GM18858 (cell line): ENCODE measurements around the gene PHF12.
A peak's percentile ranks its signal among the peaks of the same experiment; 100 is the strongest.

ENCODE experiments used
- ATAC-seq: cut with Tn5 transposase; IDR thresholded peaks from one replicate; pipeline ENCODE4 v1.9.1; 2021; ENCODE audit not compliant: unreplicated experiment

Gene PHF12

DNA sequence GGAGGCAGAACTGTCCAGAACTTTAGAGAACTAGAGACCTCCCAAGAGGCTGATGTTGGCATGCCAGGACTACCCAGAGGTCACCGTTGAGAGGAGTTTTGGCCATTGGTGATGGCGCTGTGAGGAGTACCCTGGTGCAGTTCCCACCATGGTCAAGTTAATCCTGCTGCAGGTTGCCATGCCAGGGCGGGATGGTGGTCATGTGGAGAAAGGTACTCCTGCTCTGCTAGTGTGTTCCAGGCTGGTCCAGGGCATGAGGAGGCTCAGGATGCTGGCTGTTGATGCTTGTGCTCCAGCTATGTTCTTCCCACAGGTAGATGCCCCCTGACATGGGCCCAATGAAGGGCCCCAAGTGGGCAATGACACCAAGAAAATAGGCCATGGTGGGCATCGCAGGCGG, 4.1 kb upstream of the PHF12 start:
- ATAC-seq = no peak

GRCh38 chr17:28954886-28955285, 3.6 kb upstream of the PHF12 start:
- no peak for ATAC-seq

- ATAC-seq = no peak
Observed at GRCh38 chr17:28953444-28954118, 2.3 kb upstream of the PHF12 start.

DNA sequence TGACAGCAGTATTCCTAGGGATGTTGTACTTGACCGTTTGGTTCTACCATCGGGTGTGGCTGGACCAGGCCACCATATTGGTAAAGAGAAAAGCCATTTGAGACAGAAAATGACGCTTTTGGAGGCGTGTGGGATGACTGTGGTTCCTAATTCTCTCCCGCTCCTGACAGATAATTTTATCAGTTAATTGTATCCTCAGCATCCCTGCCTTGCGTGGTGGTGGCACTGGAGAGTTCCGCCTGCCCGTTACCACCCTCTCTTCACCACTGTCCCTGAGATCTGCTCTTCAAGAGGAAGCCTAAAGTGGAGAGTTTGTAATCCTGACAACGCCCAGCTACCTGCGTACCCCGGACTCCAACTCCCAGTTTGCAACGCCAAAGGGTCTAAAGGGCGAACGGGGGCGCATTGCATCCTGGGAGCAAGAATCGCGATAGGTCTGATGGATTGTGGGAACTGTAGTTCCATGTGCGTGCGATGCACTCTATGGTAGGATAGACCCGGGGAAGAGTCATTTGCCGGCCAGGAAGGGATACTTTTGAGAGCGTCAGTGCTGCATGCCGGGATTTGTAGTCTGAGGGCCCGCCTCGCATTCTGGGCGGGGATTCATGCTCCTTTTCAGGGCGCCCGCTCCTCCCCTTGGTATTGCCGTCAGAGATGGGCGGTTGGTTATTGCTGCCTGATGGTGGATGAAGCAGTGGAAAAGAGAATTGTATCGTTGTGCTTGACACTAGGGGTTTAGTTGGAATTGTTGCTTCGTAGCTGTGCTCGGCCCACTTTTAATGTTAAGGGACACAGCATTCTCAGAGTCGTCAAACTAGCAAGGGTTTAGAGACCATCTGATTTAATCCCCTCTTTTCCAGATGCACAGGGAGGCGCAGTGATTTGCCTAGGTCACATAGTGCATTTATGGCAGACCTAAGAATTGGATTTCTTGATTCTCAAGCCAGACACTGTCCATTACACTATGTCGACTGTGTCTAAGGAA, 965 bp upstream of the PHF12 start:
- peak; percentile 44 for ATAC-seq

DNA sequence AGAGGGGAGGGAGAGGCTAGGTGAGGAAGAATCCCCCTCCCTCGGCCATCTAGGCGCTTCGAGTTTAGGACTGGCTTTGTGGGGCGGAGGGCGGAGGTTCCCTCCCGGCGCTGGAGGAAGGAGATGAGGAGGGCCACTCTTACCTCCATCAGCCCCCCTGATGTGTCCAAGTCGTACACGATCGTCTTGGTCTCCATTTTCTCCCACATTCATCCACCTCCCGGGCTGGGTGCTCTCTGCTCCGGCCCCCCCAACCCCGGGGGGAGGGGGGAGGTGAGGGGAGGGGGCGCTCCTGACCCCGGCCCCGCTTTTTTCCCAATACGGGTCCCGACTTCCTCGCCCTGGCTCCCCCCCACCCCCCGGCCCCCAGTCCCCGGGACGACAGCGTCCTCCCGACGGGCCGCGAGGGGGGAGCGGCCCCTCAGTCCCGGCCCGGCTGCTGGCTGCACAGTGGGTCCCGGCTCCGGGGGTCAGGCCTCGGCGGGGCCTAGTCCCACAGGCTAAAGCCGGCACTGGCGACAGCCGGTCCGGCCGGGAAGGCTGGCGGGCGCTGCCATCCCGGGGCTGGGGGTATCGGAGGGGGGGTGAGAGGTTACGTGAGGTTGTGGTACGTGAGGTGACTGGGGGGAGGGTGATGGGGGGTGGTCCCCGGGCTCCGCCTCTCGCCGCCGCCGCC, 428 bp downstream of the PHF12 start:
- ATAC-seq = no peak

DNA sequence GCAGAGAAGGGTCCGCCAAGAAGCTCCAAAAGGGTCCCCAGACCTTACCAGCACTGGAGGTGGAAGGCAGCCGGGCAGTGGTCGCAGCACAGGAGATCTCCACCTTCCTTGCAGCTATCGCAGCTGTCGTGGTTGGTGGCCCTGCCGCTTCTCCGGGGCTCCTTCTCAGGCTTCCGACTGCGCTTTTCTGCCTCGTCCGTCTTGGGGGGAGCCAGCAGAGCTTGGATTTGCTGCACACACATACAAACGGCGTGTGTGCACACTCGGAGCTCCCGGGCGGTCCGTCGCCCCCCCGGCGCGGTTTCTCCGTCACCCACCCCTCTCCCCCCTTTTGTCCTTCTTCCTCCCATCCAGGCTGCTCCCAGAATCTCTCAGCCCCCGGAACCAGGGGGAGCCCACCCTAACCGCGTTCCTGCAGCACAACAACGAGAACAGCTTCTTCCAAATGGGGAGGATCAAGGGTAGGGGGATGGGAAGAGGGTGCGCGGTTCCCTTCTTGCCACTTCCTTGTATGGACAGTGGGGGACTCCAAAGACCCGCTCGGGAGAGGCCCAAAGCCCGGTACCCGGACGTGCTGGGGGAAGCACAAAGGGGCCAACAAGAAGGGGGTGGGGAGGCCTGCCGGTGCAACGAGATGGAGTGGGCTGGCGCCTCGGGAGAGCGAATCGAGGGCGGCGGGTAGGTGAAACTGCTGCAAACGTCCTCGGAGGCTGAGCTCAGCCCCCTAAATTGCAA, 1.1 kb downstream of the PHF12 start:
- no peak for ATAC-seq

DNA sequence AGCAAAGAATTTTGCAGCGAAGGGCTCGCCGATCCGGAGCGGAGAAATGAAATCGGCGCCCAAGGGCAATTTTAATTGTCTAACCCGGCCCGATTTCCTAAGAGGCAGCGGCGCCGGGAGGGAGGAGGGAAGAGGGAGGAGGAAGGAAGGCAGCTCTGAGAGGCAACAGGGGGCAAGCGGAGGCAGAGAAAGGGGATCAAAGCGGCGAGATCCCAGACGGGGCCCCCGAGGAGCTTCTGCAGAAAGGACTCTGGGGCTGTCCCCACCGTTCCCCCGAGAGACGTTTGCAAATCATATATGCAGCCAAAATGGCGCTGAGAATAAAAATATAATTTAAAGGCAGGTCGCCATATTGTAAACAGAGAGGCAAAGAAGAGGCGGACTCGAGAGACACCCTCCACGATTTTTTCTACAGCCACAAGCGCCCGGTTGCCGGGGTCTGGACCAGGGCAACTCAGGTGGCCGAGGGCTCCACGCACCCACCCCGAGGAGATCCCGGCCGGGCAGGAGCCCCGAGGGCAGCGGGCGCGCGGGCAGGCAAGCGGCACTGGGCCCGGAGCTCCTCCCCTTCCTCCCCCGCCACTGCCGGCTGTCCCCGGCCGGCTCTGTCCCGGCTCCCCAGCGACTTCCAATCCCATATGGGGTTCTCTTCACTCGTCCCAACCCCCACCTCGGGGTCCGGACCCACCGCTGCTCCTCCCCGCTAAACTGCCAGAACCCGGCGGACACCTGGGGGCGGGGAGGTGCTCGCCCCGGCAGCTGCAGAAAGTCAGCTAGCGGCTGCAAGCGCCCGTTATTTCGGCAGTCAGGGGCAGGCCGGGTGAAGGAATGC, 1.9 kb downstream of the PHF12 start:
- ATAC-seq = no peak

DNA sequence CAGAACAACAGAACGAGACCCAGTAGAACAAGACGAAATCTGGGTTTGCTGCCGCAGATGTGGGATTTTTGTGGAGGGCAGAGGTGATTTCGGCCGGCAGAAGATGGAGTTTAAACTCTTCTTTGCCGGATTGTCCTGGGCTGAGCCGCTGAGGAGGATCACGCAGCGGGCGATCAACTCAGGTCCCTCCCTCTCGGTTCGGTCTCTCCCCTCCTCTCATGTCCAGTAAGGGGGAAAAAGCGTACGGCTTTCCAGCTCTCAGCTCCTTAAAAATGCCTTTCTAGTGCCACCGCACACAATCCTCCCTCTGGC, 2.5 kb downstream of the PHF12 start:
- no peak for ATAC-seq

DNA sequence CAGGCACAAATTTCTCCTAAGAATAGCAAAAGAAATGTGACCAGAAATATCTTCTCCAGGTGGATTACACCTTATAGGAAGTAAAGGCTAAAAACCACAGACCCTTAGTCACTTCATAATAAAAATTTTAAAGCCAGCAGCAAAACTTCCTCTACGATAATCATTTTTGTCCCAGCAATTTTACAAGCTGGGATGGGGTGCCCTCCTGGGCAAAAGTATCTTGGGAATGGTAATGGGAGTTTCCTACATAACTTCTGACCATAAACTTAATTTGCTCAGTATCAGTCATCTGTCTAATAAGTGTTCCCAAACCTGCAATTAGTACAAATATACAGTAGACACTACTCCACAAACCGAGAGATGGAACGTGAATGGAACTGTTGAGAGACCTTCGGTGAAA, 3.0 kb downstream of the PHF12 start:
- ATAC-seq = no peak

DNA sequence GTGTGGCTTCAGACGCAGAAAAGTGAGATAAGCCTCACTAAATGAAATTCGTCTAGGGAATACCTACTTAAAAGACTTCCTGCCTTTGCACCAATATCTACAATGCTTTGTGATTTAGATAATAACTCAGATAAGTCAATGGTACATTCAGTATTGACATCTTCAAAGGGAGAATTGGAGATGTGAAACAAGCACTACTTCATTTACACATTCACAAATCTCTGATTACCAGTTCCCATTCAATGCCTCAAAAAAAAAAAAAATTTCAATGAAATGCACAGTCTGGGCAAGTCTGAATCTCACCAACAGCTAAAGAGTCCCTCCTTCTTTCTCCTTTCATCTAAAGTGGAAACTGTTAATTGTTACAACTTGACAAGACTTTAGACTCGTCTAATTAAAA, 3.7 kb downstream of the PHF12 start:
- no peak for ATAC-seq

DNA sequence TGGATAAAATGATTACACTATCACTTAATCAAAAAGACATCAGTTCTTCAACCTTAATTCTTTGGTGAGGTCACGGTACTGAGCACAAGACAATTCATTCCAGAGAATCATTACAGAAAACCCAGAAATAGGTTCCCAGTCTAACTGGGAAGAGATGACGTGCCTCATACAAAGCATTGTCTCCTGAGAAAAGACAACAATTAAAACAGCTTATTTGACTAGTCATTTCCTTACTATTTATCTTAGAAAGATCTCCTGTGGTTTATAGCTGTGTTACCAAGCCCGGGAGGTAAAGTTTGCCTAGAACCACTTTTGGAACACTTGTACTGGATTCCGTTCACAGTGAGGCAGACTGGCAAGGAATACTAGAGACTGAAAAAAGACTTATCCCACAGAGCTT, 5.1 kb downstream of the PHF12 start:
- ATAC-seq = no peak

DNA sequence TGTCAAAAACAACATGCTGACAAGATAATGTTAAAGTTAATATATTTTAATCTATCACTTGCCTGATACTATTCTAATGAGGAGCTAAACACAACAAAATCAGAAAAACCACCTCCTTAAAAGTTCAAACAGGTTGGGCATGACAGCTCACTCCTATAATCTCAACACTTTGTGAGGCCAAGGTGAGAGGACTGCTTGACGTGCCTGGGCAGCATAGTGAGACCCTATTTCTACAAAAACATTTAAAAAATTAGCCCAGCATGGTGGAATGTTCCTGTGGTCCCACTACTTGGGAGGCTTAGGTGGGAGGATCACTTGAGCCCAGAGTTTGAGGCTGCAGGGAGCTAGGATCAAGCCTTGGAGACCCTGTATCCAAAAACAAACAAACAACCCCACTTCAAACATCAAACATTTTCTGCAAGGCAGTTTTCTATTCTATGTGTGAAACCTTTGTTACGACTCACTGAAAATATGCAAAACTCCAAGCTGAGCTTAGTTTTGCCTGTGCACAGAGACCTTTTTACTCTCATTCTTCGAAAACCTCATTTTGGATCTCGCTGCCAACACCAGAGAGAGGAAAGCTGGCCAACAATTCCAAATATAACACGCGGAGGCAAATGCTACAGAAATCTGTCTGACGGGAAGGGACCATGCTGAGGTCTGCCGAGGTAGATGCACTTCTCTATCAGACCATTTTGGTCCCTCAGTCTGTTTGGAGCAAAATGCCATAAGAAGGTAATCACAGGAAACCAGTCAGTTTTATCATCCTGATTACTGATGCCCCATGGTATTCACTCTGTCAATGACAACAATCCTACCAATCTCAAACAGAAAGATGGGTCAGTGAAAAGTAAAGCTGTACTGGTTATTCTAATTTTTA, 6.2 kb downstream of the PHF12 start:
- ATAC-seq = no peak

GRCh38 chr17:28944343-28944742, 7.0 kb downstream of the PHF12 start:
- no peak for ATAC-seq

GRCh38 chr17:28942925-28943324, 8.4 kb downstream of the PHF12 start:
- no peak for ATAC-seq

- no peak for ATAC-seq
Observed at GRCh38 chr17:28941251-28941650, 10.1 kb downstream of the PHF12 start.

DNA sequence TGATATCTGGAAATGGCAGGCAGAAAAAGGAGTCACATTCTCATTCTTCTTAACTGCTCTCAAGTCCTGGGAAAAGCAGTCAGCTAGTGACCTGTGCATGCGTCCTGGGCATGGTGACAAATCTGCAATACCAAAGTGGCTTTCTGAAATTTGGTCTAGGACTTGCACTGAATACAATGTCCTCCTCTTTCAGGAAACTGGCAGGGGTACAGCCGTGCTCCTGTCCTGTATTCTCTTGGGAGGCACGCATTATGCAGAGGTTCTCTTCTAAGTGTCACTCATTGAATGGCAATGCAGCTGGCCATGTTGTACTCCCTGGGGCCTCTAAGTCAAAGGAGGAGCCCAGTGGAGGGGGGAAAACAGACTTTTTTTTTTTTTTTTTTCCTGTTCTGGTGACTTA, 10.6 kb downstream of the PHF12 start:
- no peak for ATAC-seq

DNA sequence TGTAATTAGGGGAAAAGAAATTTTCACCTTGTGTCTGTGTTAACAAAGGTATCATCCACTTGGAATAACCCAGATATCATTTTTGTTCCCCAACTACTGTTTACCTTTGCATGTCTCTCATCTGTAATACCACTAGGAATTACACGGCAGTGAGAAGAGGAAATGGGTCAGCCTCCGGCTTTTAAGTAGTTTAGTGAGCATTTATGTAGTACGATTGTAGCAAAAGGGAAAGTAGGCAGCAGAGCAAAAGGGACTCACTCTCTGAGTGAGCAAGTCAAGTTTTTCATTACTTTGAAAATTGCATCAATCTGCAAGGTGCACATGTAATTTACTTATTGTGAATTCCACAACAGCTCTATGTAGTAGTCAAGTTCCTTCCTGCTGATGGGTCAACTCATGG, 11.2 kb downstream of the PHF12 start:
- ATAC-seq = no peak

GRCh38 chr17:28938552-28938951, 12.8 kb downstream of the PHF12 start:
- ATAC-seq = no peak

GRCh38 chr17:28937044-28937729, 14.1 kb downstream of the PHF12 start:
- no peak for ATAC-seq
